ENCODE results near the gene RHOBTB3.

The RHOBTB3 gene

DNA sequence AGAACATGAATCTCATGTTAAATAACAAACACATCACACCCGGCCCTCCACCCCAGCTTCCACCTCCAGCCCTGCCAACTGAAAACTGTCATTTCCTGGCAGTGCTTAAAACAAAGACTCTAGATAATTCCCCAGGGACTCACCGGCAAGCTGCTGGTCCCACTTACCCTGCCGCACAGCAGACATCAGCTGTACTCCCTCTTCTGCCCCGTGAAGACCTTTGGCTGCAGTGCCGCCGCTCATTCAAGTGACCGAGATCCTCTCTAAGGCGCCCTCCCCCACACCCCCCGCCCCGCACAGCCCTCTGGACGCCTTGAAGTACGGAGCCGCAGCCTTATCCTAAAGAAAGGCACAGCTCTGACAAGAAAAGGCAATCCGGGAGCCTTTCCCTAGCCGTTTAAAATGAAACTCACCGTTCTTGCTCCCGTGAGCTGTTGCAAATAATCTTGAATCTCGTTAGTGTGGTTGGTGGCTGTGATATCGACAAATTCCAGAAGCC is 91.0 kb downstream of the RHOBTB3 start:
- TF ChIP-seq MYC (IDR thresholded peaks at IDR 0.05; ENCODE audit: low read depth, low read length) (peak; percentile 3; the same call in 1 of the 2 replicates), POLR2A (IDR thresholded peaks at IDR 0.05; ENCODE audit: extremely low read depth, insufficient read length) (no peak)
- peak; percentile 92 for DNase-seq (ENCODE audit: low read depth)
- peak overlapping the region; percentile 98 for H3K4me3 ChIP-seq (ENCODE audit: low read depth, low read length)

DNA sequence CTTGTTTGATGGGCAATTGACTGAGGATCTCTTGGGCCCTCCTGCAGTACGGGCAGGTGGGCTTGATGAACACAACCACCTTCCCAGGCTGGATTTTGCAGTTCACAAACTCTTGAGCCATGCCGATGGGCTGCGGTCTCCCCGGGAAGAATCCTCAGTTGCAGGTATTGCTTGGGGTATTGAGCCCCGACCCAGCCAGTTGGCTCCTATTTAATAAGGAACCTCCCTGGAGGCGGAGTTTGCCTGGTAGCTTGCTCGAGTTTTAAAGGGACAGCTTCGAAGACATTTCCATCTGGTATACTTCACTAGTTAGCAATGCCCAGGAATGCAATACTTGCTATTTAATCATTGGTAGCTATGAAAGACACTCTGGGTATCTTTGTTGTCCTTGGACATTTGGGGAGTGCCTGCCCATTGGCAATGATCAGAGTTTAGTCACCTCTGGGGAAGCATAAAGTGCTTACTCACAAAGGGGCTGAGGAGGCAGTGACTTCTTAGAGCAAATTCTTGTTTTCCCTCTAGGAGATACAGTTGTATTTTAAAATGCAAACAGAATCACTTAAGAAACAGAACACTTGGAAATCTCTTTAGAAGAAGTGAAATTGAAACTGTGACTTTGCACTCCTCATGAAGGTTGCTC is 91.5 kb downstream of the RHOBTB3 start, which contains the start of gene GLRX:
Gene GLRX (minus strand): TSS at position 185 of the 640 bp plus-strand sequence. CDS start 64 bp downstream, at position 121.
- TF ChIP-seq, protein P1, sequence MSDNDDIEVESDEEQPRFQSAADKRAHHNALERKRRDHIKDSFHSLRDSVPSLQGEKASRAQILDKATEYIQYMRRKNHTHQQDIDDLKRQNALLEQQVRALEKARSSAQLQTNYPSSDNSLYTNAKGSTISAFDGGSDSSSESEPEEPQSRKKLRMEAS (IDR thresholded peaks at IDR 0.05; ENCODE audit: low read depth, low read length), result no peak
- TF ChIP-seq, protein P2, sequence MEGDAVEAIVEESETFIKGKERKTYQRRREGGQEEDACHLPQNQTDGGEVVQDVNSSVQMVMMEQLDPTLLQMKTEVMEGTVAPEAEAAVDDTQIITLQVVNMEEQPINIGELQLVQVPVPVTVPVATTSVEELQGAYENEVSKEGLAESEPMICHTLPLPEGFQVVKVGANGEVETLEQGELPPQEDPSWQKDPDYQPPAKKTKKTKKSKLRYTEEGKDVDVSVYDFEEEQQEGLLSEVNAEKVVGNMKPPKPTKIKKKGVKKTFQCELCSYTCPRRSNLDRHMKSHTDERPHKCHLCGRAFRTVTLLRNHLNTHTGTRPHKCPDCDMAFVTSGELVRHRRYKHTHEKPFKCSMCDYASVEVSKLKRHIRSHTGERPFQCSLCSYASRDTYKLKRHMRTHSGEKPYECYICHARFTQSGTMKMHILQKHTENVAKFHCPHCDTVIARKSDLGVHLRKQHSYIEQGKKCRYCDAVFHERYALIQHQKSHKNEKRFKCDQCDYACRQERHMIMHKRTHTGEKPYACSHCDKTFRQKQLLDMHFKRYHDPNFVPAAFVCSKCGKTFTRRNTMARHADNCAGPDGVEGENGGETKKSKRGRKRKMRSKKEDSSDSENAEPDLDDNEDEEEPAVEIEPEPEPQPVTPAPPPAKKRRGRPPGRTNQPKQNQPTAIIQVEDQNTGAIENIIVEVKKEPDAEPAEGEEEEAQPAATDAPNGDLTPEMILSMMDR (IDR thresholded peaks at IDR 0.05; ENCODE audit: low read depth, low read length), result no peak
- TF ChIP-seq MYC (IDR thresholded peaks at IDR 0.05; ENCODE audit: low read depth, low read length) (no peak), POLR2A (IDR thresholded peaks at IDR 0.05; ENCODE audit: extremely low read depth, insufficient read length) (no peak)
- peak; percentile 83 for DNase-seq (ENCODE audit: low read depth)

DNA sequence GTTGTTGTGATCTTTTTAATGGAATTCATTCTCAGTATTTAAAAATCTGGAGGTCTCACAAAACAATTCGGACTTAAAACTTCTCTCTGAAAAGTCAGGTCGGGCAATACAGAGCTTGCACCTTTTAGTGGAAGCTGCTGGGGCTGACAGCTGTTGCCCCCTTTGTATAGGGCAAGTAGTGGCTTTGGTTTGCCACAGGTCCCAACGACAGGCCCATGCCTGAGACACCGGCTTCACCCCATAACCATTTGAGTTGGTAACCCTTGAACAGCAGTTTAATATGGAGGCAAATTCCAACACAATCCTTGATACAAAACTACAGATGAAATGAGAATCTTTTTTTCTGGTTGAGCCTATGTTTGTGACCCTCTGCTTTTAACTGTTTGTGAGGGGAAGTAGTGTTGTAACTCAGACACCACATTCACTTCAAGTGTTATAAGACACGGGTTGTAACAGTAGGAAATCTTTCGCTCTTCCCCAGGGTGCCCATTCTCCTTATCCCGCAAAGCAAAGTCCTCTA is 92.1 kb downstream of the RHOBTB3 start:
- DNase-seq (ENCODE audit: low read depth), result peak; percentile 33
- H3K4me3 ChIP-seq (ENCODE audit: low read depth, low read length), result peak overlapping the region; percentile 98
- no peak for TF ChIP-seq POLR2A (IDR thresholded peaks at IDR 0.05; ENCODE audit: extremely low read depth, insufficient read length)

More for the DNA sequence above, 91.5 kb downstream of the RHOBTB3 start, which contains the start of gene GLRX:
- peak within 1 kb of the TSS; percentile 98 for H3K4me3 ChIP-seq (ENCODE audit: low read depth, low read length)

DNA sequence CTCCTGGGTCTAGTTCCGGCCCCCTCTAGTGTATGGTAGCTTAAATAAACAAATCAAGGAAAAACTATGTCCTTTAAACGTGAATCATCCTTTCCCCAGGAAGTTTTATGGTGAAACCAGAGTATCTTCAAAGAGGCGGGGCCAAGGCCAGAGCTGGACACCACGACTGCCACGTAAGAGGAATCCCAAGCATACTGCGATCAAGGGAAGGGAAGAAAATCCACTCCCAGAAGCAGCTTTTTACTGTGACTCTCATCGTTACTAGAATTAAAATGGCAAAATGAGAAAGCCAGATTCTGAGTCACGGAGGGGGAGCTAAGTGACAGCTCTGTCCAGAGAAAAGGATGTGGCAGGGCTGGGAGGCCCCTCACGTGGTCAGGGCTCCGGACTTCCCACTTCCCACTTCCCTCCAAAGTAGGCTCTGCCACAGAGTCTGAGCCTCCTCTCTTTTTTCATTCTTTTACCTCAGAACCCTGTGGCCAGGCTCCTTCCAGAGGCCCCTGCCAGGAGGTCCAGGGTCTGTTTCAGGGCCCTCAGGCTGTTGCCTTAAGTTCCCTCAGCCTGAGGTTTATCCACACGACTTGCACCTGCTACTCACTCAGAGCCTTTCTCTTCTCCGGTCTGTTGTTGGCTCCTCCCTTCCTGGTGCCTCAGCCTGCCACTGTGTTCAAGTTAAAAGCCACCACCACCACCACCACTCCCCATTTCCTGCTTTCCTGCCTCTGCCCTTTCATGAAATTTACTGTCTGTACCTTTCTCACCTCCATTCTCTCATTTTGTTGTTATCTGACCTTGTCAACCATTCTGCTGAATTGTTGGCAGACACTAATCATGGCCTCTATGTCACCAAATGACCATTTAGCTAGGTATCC is 92.8 kb downstream of the RHOBTB3 start:
- peak overlapping the region; percentile 98 for H3K4me3 ChIP-seq (ENCODE audit: low read depth, low read length)
- peak; percentile 87 for DNase-seq (ENCODE audit: low read depth)
- TF ChIP-seq MYC (IDR thresholded peaks at IDR 0.05; ENCODE audit: low read depth, low read length) (no peak; the same call in 1 of the 2 replicates), POLR2A (IDR thresholded peaks at IDR 0.05; ENCODE audit: extremely low read depth, insufficient read length) (no peak)
- TF ChIP-seq, protein P2 (IDR thresholded peaks at IDR 0.05; ENCODE audit: low read depth, low read length), result no peak
- TF ChIP-seq, protein P1 (IDR thresholded peaks at IDR 0.05; ENCODE audit: low read depth, low read length), result peak; percentile 86

DNA sequence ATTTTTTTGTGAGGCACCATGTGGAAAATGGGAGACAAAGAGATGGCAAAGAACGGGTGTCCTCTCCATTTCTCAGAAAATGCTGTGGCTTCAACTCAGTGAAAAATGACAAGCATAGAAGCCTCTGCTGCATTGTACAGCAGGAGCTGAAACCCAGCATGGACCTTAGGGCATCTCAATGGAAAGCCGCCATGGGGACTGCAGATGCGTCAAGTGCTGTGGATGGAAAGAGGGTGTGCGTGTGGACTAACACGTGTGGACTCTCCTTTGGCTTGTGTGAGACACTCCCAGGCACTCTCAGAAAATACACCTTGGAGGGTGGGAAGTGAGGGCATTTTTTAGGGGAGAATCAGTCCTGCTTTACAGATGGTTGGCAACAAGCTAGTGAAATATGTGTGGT is 93.6 kb downstream of the RHOBTB3 start:
- TF ChIP-seq MYC (IDR thresholded peaks at IDR 0.05; ENCODE audit: low read depth, low read length), result no peak
- no peak for TF ChIP-seq POLR2A (IDR thresholded peaks at IDR 0.05; ENCODE audit: extremely low read depth, insufficient read length)
- TF ChIP-seq, protein P1 (IDR thresholded peaks at IDR 0.05; ENCODE audit: low read depth, low read length), result no peak
- TF ChIP-seq, protein P2 (IDR thresholded peaks at IDR 0.05; ENCODE audit: low read depth, low read length), result no peak
- no peak for DNase-seq (ENCODE audit: low read depth)
- no peak overlapping the region for H3K4me3 ChIP-seq (ENCODE audit: low read depth, low read length)

DNA sequence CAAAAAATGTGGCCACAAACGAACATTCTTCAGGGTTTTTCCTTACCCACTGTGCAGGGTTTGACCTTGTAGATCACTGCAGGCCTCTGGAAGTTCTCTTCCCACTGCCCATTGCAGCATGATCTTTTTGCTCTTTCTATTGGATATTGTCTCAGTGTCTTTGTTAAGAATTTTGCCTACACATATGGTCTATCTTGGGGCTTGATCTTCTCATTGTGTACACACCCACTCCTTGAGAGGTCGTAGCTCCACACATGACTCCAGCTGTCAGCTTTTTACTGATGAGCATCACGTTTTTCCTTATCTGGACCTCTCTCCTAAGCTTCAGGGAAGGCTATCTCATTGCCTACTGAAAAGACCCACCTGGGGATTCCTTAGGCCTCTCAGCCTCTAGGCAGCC is 94.4 kb downstream of the RHOBTB3 start:
- no peak for DNase-seq (ENCODE audit: low read depth)
- TF ChIP-seq POLR2A (IDR thresholded peaks at IDR 0.05; ENCODE audit: extremely low read depth, insufficient read length), result no peak
- TF ChIP-seq, protein P1 (IDR thresholded peaks at IDR 0.05; ENCODE audit: low read depth, low read length), result no peak
- TF ChIP-seq, protein P2 (IDR thresholded peaks at IDR 0.05; ENCODE audit: low read depth, low read length), result no peak
- no peak for TF ChIP-seq MYC (IDR thresholded peaks at IDR 0.05; ENCODE audit: low read depth, low read length)
- no peak overlapping the region for H3K4me3 ChIP-seq (ENCODE audit: low read depth, low read length)

Measured in NB4 (cell line).